ENCODE data around the gene CLEC16A. TPM values are rescaled to one million over a fixed set of nuclear protein-coding genes. Genes with fewer than 3 reads are reported as not detected.
A peak's percentile ranks its signal among the peaks of the same experiment; 100 is the strongest.

The CLEC16A gene
- total RNA-seq, 1 donor from 2014 or later: 33.4 TPM

- Mint-ChIP-seq H3K4me3 (no peak overlapping the region), H3K27me3 (no peaks in the 10 kb centered on the region), H3K27ac (no peak overlapping the region), H3K36me3 (peaks cover 32% of the 10 kb centered on the region), H3K4me1 (ENCODE audit: unreplicated experiment) (peaks cover 66% of the 10 kb centered on the region), H3K9me3 (no peaks in the 10 kb centered on the region)
- DNase-seq (ENCODE audit: extremely low spot score, unreplicated experiment): no peak
- TF ChIP-seq CTCF (conservative IDR thresholded peaks at IDR 0.05): no peak
These were observed 38.8 kb downstream of the CLEC16A start for GRCh38 chr16:10983159-10983558.

- Mint-ChIP-seq H3K27ac (no peak overlapping the region), H3K4me1 (ENCODE audit: unreplicated experiment) (peaks cover 53% of the 10 kb centered on the region), H3K27me3 (no peaks in the 10 kb centered on the region), H3K36me3 (peaks cover 37% of the 10 kb centered on the region), H3K9me3 (no peaks in the 10 kb centered on the region), H3K4me3 (no peak overlapping the region)
- no peak for TF ChIP-seq CTCF (conservative IDR thresholded peaks at IDR 0.05)
- no peak for DNase-seq (ENCODE audit: extremely low spot score, unreplicated experiment)
These were observed 40.1 kb downstream of the CLEC16A start for GRCh38 chr16:10984509-10984908.

- Mint-ChIP-seq H3K4me1 (ENCODE audit: unreplicated experiment) (peaks cover 51% of the 10 kb centered on the region), H3K9me3 (no peaks in the 10 kb centered on the region), H3K27me3 (no peaks in the 10 kb centered on the region), H3K4me3 (no peak overlapping the region), H3K27ac (no peak overlapping the region), H3K36me3 (peaks cover 40% of the 10 kb centered on the region)
- no peak for TF ChIP-seq CTCF (conservative IDR thresholded peaks at IDR 0.05)
- no peak for DNase-seq (ENCODE audit: extremely low spot score, unreplicated experiment)
These were observed 43.2 kb downstream of the CLEC16A start for GRCh38 chr16:10987361-10988163.

- peaks cover 45% of the 10 kb centered on the region for H3K36me3 Mint-ChIP-seq
- H3K9me3 Mint-ChIP-seq: no peaks in the 10 kb centered on the region
- H3K4me1 Mint-ChIP-seq (ENCODE audit: unreplicated experiment): peaks cover 54% of the 10 kb centered on the region
- H3K27me3 Mint-ChIP-seq: no peaks in the 10 kb centered on the region
- no peak overlapping the region for H3K27ac Mint-ChIP-seq
- no peak overlapping the region for H3K4me3 Mint-ChIP-seq
- no peak for DNase-seq (ENCODE audit: extremely low spot score, unreplicated experiment)
- TF ChIP-seq CTCF (conservative IDR thresholded peaks at IDR 0.05): peak; percentile 56
These were observed 43.9 kb downstream of the CLEC16A start for GRCh38 chr16:10988164-10988803.

GRCh38 chr16:10988879-10989278, 44.5 kb downstream of the CLEC16A start:
- Mint-ChIP-seq H3K4me3 (no peak overlapping the region), H3K9me3 (no peaks in the 10 kb centered on the region), H3K36me3 (peaks cover 41% of the 10 kb centered on the region), H3K27ac (no peak overlapping the region), H3K4me1 (ENCODE audit: unreplicated experiment) (peaks cover 50% of the 10 kb centered on the region), H3K27me3 (no peaks in the 10 kb centered on the region)
- TF ChIP-seq CTCF (conservative IDR thresholded peaks at IDR 0.05): no peak
- no peak for DNase-seq (ENCODE audit: extremely low spot score, unreplicated experiment)

All from type B pancreatic cell (in vitro differentiated cells).